ENCODE measurements around the gene PRKAA1. TPM values are rescaled to one million over a fixed set of nuclear protein-coding genes. Genes with fewer than 3 reads are reported as not detected.

PRKAA1 gene
- total RNA-seq, 1 donor: 27.5 TPM

DNA sequence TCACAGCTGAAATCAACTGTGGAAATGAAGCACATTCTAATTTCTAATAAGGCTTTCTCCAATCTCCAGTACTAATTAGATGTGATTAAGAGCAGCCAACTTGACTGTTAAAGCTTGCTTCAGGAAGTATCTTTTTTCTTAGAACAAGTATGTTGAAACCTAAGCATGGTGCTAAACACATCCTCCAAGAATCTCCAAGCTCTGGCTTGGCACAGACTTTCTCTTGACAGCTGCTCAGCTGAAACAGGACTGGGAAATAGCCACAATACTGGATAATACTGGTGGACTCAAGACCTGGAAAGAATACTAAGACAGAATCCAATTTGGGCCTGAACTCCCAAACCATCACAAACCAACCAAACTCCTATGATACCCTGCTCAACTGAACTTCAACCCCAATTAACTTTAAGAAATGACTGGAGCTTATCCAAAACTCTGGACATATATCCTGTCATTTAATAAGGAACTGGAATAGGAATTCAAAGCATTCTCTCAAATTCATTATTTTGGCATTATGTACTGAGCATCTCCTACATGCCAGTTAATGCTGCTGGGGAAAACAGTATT lies 16.2 kb downstream of the PRKAA1 start:
- no peak for DNase-seq (ENCODE audit: low read depth in 2 of 3, low spot score in 2 of 3)

GRCh38 chr5:40780858-40781257 lies 17.3 kb downstream of the PRKAA1 start:
- DNase-seq (ENCODE audit: low read depth in 2 of 3, low spot score in 2 of 3): no peak

DNA sequence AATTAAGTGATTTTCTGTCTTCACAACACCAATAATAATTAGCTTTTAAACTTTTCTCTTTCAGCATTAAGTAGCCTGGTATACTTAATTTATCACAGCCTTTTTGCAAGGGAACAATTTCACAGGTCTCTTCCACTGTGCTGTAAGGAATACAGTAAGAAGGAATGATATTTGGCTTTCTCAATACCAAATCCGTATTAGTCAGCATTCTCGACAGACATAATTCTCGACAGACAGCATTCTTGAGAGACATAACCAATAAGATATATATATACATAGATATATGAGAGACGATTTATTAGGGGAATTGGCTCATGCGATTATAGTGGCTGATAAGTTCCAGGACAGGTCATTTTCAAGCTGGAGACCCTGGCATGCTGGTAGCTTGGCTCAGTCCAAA lies 18.0 kb downstream of the PRKAA1 start:
- DNase-seq (ENCODE audit: low read depth in 2 of 3, low spot score in 2 of 3): no peak

DNA sequence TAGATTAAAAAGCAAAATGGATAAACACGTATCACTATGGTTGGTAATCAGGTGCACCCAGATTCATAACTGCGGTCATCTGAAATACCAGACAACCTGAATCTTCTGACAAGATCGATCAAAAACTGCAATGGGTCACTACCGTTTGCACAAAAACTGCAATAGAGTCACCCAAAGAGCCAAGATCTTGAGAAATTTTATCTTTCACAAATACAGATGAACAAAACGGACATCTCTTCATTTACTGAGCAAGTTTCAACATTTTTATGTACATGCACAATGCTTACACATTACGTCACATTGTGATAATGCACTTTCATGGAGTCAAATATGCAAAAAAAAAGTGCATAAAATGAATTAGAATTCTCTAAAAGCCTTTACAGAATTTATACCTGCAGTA lies 18.6 kb downstream of the PRKAA1 start:
- no peak for DNase-seq (ENCODE audit: low read depth in 2 of 3, low spot score in 2 of 3)

GRCh38 chr5:40778133-40778532 lies 20.0 kb downstream of the PRKAA1 start:
- no peak for DNase-seq (ENCODE audit: low read depth in 2 of 3, low spot score in 2 of 3)

DNA sequence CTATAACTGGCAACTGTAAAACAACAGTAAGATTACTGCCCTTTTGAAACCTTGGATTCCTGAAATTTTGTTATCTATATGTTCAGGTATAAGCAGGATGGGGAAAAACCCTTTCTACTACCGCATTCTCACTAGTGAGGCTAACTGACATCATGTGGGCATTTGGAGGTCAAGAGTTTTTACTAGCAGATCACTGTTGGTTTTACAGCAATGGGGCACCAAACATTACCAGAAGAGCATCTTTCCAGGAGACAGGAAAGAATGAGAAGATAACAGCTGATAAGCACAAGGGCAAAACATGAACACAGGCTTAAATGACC lies 21.6 kb downstream of the PRKAA1 start:
- no peak for DNase-seq (ENCODE audit: low read depth in 2 of 3, low spot score in 2 of 3)

DNA sequence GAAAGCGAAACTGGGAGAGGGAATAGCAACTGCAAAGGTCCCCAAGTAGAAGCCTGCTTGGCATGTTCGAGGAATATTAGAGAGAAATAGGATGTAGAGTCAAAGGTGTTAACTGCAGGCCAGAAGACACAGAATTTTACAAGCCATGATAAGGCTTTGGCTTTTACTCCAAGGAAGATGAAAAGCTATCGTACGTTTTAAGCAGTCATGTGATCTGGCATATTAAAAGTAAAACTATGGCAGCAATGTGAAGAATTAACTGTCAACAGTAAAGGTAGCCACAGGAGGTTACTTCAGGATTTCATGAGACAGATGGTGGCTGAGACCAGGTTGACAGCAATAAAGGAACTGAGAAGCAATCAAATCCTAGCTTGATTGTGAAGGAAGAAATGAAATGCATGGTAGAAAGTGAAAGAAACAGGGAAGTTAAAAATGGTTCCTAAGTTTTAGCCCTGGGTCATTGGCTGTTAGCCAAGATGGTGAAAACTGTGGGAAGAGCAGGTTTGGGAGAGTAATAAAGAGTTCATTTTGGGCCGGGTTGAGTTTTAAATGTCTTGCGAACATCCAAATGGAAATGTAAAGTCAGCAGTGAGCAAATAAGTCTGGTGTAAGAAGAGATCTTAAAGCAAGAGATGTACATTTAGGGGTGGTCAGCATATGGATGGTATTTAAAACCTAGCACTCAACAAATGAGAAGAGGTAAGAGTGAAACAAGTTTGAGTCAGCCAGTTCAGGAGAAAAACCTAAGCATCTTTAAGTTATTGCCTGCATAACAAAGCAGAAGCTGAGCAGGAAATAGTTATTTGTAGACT lies 22.1 kb downstream of the PRKAA1 start:
- DNase-seq (ENCODE audit: low read depth in 2 of 3, low spot score in 2 of 3): peak in 1 of 3 donors; percentile 9

DNA sequence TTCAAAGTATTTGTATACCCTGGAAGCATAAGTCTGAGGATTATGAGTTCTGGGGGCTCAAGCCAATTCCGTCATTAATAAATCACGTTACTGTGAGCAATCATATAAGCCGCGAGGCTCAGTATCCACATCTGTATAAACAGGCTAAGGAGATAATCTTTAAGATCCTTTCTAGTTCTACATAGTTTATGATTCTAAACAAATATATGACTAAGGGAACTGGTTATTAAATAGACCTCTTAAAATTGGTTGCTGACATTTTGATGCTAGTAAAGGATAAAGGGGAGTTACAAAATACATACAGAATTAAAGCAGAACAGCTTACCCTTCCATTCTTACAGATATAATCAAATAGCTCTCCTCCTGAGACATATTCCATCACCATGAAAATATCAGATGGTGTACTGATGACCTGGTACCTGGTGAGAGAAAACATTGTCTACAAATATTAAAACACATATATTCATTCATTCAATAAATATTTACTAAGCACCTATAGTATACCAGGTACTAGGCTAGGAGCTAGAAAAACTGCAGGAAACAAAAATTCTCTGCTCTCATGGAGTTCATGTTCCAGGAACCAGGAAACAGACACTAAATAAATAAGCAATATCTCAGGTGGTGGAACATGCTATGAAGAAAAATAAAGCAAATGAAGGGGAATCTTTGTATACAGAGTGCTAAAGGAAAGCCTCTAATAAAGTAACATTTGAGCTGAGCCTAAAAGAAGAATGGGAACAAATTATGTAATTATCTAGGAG lies 22.9 kb downstream of the PRKAA1 start:
- no peak for DNase-seq (ENCODE audit: low read depth in 2 of 3, low spot score in 2 of 3)

DNA sequence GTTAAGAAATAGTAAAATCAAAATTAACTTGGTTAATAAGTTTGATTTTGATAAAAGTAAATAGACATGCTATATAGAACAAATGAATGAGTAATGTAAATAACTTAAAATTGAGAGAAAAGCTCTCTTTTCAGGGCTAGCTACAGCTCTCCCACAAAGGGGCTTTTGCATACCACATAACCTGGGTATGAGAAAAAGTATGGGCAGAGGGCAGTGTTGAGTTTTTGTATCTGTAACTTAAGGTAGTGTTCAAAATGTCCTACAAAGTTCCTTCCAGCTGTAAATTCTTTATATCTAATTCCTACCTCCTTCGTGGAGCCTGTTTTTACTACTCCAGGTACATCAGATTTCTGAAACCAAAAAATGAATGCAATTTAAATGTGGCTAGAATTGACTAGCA lies 23.6 kb downstream of the PRKAA1 start:
- peak in 1 of 3 donors; percentile 44 for DNase-seq (ENCODE audit: low read depth in 2 of 3, low spot score in 2 of 3)

DNA sequence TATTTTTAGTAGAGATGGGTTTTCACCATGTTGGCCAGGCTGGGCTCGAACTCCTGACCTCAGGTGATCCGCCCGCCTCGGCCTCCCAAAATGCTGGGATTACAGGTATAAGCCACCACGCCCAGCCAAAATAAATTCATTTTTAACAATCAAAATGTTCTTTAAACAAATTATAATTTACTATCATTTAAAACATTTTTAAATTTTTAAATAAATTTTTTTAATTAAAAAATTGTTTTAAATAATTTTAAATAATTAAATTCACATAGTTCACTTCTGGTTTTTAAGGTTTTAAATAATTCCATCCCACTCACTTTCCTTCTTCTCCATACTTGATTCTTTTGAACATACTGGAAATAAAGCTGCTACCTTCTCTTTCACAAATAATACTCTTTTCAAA lies 27.4 kb downstream of the PRKAA1 start:
- no peak for DNase-seq (ENCODE audit: low read depth in 2 of 3, low spot score in 2 of 3)

DNA sequence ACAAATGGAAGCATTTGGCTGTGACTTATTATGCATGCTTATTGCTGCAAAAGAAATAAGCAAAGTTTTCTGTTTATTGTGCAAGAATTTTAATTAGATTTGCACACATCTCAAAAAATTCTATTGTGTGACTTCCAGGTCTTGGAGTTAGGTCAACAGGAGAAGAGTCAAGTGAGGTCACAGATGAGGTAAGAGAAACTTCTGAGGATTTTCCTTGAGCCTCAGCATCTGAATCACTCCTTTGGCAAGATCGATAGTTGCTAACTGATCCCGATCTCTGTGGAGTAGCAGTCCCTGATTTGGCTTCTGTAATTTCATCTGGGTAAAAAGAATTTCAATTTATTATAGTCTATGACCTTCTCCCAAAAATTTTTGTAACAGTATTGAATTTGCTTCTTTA lies 35.5 kb downstream of the PRKAA1 start:
- DNase-seq (ENCODE audit: low read depth in 2 of 3, low spot score in 2 of 3): no peak

- no peak for DNase-seq (ENCODE audit: low read depth in 2 of 3, low spot score in 2 of 3)
Measured at GRCh38 chr5:40757400-40757799, 40.8 kb downstream of the PRKAA1 start.

GRCh38 chr5:40755407-40756365 lies 42.5 kb downstream of the PRKAA1 start, which contains the start of gene TTC33:
TSS of gene TTC33 (minus strand) at chr5:40755961. CDS start at chr5:40747018, 8,943 bp downstream.
- DNase-seq (ENCODE audit: low read depth in 2 of 3, low spot score in 2 of 3): peak; percentile 83 to 94 (median 94)

GRCh38 chr5:40755093-40755406 lies 43.1 kb downstream of the PRKAA1 start:
- peak; percentile 50 to 81 (median 65) for DNase-seq (ENCODE audit: low read depth in 2 of 3, low spot score in 2 of 3)

- DNase-seq (ENCODE audit: low read depth in 2 of 3, low spot score in 2 of 3): peak; percentile 18 to 38 (median 23)
Measured at GRCh38 chr5:40754381-40755092, 43.6 kb downstream of the PRKAA1 start.

DNA sequence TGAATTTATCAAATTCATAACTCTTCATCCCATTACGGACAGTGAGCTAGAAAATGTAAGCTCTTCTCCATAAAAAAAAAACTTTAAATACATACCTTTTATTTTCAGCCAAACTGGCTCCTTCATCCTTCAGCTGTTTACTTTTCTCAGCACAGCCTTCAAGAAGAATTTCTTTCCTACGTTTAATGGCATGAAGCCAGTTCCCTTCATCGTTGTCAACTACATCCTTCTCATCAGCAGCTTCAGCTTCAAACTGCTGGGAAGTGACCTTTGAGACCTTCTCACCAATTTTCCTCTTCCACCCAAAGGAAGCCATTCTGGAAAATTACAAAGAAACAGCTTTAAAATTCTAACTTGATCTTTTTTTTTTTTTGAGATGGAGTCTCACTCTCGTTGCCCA lies 51.5 kb downstream of the PRKAA1 start:
- no peak for DNase-seq (ENCODE audit: low read depth in 2 of 3, low spot score in 2 of 3)

DNA sequence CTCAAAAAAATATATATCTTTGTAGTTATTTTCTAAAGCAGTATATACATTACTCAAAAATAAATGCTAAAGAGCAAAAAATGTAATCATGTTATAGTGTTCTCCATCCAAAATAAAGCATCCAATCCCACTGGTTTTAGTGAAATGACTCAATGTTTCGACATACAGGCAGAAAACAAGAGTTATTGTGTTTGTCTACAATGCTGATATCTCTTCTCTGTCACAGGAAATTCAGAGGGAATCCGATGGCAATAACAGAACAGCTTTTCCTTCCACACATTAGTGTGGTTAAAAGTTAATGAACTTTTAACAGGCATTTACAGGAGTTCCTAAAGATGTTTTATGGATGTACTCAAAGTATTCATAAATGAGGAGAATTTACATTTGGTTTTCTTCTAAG lies 54.4 kb downstream of the PRKAA1 start:
- DNase-seq (ENCODE audit: low read depth in 2 of 3, low spot score in 2 of 3): no peak

DNA sequence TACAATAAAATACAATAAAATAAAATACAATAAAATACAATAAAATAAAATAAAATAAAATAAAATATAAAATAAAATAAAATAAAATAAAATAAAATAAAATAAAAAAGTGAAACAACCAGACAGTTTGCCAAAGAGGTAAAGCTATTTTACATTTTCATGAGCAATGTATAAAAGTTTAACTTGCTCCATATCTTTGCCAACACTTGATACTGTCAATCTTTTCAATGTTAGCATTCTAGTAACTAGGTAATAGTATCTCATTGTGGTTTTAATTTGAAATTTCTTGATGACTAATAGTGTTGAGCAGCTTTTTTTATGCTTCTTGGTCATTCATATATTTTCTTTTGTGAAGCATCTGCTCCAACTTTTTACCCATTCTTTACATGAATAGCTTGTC lies 59.7 kb downstream of the PRKAA1 start:
- no peak for DNase-seq (ENCODE audit: low read depth in 2 of 3, low spot score in 2 of 3)

- DNase-seq (ENCODE audit: low read depth in 2 of 3, low spot score in 2 of 3): peak; percentile 36 to 85 (median 44)
Measured at GRCh38 chr5:40736103-40736875, 61.9 kb downstream of the PRKAA1 start.

Data from hematopoietic multipotent progenitor cell (in vitro differentiated cells).